NCI-H2029 treated with DMSO at 0.1 percent for 48 hours (cell line): ENCODE data around the gene LGALS14.
"Not testable (repeated sequence)": the region's sequence is repeated elsewhere in the genome, so short reads cannot be mapped to it uniquely, and the experiment has no call there.

Experiments used
- DNase-seq: peaks from one replicate; lab custom pipeline; 2025; lab: John Stamatoyannopoulos, UW

LGALS14 gene

DNA sequence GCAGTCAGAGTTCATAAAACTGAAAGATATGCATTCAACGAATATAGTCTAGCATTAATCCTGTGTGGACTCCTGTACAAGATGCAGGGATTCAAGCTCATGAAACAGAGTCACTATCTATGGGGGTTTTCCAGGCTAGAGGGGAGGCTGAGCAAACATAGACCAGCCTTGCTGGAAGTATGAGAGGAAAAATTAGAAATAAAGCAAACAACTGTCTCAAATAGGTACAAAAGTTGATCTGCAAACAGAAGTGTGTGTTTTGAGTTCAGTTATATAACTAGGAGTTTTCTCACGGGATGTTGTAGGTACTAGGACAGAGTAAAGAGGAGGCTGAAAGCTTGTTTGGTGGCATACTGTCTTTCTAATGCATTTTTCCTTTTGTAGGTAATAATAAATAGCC lies 8.5 kb upstream of the LGALS14 start:
- DNase-seq = no peak

DNA sequence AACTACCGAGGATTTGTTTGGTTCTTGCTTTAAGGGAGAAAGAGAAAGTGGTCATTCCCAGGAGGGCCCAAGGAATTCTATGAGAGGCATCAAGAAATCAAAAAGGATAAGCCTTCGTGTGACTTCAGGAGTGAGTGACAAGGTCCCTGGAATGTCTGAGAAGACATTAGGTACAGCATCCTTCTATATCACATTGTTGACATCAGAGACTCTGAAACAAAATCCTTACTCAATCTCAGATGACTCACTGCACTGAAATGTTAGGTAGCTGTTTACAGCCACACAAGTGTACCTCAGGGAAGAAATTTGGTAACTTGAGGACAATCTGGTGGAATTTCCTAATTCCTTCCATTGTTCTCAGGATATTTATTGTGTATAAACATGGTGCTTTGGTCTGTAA lies 7.9 kb upstream of the LGALS14 start:
- DNase-seq = no peak

DNA sequence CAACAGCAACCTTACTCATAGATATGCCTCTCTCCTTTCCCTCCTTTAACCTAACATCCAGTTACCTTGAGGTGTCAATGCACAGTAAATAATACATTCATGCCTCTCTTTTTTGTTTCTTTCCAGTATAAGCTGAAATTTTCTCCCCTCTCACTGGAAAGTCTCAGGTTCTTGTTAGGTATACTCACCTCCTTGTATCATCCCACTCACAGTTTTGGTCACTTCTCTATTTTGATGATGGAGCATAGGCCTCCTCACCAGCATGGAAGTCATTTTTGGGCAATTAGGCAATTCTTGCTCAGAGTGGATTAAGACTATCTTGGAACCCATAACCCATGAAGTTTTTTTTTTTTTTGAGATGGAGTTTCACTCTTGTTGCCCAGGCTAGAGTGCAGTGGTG lies 5.7 kb upstream of the LGALS14 start:
- no peak for DNase-seq

DNA sequence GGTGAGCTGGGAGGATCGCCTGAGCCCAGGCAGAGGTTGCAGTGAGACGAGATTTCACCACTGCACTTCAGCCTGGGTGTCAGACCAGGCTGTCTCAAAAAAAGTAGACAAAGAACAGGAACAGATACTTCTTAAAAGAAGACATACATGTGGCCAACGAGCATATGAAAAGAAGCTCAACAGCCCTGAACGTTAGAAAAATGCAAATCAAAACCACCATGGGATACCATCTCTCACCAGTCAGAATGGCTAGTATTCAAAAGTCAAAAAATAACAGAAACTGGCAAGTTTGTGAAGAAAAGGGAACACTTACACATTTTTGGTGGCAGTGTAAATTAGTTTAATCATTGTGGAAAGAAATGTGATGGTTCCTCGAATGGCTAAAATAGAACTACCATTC lies 3.0 kb upstream of the LGALS14 start:
- no peak for DNase-seq

DNA sequence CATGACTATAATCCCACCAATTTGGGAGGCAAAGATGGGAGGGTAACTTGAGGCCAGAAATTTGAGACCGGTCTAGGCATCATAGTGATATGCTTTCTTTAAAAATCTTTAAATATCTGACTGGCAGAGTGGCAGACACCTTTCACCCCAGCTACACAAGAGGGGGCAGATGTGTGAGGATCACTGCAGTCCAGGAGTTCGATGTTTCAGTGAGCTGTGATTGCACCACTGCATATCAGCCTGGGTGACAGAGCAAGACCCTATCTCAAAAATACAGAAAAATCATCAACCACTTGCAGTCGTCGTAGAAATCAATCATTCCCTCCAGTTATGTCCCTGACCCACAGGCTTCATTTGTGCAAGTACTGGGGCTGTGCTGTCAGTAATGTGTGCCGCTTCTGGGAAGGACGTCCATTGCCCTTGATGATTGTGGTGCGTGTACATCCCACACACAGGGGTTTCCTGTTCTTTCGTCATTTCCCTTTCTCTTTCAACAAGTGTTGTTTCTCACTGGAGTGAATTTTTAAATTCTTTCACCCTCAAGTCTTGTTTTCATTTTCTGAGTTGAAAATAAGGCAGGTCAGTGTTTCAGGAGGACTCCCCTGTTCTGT lies 1.4 kb downstream of the LGALS14 start:
- DNase-seq = no peak

DNA sequence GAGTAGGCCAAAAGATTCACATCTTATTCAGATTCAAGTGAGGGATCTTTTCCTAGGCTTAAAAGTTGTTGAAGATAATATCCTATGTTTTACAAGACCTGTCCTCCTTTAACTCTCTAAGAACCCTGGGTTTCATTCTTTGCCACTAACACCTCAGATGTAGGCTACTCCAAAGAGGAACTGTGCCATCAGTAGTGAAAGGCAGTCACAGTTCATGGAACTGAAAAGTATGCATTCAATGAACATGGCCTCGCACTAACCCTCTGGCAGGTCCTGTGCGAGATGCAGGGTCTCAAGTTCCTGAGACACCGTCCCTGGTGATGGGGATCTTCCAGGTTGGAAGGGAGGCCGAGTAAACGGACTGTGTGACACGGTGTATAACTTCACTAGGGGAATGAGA lies 4.3 kb downstream of the LGALS14 start:
- no peak for DNase-seq

DNA sequence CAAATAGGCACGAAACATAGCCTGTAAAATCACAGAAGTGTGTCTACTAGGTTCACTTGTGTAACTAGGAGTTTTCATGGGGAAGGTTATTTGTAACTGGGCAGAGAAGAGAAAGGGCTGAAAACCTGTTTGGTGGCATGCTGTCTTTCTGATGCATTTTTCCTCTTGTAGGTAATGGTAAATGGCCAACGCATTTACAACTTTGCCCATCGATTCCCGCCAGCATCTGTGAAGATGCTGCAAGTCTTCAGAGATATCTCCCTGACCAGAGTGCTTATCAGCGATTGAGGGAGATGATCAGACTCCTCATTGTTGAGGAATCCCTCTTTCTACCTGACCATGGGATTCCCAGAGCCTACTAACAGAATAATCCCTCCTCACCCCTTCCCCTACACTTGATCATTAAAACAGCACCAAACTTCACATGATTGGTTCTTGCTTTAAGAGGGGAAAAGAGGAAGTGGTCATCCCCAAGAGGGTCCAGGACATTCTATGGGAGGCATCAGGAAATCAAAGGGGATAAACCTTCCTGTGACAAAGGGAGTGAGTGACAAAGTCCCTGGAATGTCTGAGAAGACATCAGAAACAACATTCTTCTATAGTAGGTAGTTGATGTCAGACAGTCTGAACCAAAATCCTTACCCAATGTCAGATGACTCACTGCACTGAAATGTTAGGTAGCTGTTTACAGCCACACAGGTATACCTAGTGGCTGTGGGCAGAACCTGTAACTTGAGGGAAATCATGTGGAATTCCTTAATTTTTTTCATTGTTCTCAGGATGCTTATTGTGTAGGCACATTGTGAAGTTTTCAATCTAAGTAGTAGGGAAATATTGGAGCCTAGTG lies 5.0 kb downstream of the LGALS14 start:
- no peak for DNase-seq

DNA sequence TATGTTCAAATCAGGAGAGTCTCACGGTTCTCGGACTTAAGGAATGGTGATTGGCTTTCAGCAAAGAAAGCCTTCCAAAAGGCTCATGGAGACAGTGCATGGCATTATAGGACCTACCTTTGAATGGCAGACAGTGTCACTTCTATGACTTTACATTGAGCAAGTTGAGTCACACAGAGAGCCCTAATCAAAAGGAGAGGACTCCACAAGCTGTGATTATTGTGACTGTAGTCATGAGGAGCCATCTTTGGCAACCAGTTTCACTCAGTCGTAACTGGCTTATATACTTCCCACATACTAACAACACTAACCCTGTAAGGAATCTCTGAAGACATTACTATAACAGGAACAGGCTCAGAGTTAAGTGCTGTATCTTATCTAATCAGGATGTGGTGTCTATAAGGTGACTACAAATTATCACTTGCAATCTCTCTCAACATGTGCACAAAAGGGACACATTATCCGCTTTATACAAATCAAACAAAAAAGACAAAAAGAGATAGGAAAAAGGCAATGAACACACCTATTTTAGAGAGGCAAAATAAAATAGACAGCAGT lies 6.1 kb downstream of the LGALS14 start:
- DNase-seq = no peak

DNA sequence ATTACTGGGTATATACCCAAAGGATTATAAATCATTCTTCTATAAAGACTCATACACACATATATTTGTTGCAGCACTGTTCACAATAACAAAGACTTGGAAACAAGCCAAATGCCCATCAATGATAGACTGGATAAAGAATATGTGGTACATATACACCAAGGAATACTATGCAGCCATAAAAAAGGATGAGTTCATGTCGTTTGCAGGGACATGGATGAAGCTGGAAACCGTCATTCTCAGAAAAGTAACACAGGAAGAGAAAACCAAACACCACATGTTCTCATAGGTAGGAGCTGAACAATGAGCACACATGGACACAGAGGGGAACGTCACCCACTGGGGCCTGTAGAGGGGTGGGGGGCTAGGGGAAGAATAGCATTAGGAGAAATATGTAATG lies 15.9 kb downstream of the LGALS14 start:
- not testable (repeated sequence) for DNase-seq

DNA sequence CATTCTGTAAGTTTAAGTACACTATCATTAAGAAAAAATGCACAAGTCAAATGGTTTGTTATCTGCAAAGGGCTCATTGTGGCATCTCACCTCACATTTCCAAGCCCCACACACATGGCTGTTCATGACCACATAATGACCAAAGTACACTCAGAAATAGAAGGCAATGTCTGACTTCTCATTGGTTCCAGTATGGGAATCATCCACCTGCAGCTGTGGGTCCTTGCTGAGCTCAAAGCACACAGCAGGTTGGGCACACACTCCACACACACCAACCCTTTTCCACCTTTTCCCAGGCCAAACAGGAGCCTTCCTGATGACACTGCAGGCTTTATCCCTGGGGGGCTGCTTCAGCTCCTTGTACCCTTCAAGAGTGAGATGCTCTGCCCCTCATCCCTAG lies 21.7 kb downstream of the LGALS14 start:
- no peak for DNase-seq

DNA sequence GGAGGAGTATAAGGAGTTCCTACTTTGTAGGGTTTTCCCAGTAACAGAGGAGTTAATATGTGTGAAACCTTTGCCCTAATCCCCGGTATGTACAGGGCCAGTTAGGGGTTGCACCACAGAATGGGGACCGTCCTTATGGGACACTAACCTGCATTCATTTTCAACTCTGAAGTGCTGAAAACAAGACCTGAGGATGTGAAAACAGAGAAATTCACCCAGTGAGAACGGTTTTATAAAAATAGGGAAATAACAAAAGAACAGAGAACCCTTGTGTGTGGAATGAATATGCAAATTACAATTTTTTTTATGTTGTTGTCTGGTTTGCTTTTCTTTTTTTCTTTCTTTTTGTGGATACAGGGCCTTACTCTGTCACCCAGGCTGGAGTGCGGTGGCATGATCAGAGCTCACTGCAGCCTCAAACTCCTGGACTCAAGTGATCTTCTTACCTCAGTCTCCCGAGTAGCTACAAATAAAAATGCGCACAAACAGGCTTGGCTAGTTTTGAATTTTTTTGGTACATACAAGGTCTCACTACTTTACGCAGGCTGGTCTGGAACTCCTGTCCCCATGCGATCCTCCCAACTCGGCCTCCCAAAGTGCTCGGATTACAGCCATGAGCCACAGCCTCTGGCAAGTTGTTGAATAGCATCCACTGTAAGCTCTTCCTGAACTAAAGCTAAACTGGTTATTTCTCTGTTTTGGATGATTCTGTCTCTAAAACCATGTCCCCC lies 23.0 kb downstream of the LGALS14 start:
- DNase-seq = no peak

DNA sequence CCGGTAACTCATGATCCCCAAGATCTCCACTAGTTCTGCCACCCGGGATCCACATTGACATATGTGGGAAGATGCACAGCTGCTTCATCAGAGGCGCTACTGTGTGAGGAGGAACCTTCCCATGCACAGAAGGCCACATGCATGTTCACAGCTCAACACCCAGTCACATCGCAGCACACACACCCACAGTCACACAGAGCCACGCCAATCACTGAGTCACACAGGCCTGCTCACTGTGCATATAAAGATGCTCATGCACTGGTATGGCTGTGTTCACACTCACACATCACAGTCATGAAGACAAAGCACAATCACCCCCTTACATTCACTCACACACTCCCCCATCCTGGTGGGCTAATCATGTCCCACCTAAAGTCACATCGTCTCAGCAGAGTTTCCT lies 23.8 kb downstream of the LGALS14 start:
- no peak for DNase-seq

DNA sequence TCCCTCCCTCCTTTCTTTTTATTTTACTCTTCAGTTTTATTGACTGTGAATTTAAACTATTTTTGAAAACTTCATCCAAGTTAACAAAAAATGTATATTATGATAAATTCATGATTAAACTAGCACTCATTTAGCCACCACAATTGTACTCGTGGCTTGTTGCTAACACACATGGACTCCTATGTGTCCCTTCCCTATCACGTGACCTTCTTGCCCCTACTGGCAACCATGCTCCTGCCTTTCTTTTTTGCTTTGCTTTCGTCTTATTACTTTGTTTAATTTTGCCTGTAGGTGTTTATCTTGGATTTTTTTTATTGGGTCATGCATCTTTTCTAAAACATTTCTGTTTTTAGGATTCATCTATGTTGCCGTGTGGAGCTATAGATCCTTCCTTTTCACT lies 25.3 kb downstream of the LGALS14 start:
- DNase-seq = no peak

DNA sequence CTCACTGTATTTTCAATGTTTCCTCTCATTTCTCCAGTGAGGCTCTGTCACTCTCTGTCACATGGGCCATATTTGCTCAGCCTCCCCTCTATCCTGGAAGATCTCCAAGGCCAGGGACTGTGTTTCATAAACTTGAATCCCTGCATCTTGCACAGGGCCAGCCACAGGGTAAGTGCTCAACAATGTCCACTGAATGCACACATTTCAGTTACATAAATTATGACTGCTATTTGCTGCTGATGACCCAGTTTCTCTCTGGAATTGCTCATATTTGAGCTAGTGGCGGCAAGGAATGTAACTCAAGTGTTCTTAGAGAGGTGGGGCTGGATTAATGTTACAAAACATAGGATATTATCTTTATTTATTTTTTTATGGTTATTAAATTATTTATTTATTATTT lies 27.4 kb downstream of the LGALS14 start:
- no peak for DNase-seq

DNA sequence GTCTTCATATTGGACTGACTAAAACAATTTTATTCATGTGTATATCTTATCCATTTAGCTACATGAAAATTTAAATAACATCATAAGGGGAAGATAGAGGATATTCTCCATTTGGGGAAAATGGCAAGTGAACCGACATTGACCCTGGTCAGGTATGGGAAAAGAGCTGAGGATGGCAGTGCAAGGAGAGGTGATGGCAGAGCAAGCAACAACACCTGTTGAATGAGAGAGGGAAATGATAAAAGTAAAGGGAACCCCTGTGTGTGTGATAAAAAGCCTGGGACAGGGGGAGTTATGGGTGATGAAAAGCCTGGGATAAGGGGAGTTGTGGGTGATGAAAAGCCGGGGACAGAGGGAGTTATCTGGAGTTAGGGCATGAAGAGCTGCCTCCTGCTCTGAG lies 29.6 kb downstream of the LGALS14 start:
- DNase-seq = no peak

DNA sequence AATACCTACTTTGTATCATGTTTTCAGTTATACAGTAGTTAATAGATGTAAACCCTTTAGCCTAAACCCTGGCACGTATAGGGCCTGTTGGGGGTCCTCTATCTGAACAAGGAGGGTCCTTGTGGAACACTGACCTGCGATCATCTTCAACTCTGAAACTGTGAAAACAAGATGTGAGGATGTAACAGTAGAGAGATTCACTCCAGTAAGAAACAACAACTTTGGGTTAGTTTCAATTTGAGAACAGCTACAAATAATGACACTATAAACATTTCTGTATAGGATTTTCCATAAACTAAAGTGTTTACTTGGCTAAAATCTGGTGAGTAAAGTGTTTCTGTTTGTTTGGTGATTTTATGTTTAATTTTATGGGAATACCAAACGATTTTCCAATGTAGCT lies 31.4 kb downstream of the LGALS14 start:
- no peak for DNase-seq

DNA sequence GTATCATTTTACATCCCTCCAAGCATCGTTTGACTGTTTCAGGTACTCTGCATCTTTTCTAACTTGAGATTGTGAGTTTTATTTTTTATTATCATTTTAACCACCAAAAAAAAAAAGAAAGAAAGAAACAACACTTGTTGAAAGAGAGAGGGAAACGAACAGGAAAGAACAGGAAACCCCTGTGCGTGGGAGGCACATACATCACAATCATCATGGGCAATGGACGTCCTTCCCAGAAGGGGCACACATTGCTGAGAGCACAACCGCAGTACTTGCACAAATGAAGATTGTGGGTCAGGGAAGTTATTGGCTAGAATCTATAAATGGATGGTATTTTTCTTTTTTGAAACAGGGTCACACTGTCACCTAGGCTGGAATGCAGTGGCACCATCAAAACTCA lies 31.8 kb downstream of the LGALS14 start:
- no peak for DNase-seq

DNA sequence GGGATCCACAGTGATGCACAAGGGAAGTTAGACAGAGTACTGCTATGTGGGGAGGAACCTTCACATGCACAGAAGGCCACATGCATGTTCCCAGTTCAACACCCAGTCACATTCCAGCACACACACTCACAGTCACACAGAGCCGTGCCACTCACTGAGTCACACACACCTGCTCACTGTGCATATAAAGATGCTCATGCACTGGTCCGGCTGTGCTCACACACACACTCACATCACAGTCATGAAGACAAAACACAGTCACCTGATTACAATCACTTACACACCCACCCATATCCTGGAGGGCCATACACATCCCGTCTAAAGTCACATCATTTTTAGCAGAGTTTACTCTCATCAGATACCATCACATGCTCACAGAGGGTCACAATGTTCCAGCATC lies 33.1 kb downstream of the LGALS14 start:
- no peak for DNase-seq

DNA sequence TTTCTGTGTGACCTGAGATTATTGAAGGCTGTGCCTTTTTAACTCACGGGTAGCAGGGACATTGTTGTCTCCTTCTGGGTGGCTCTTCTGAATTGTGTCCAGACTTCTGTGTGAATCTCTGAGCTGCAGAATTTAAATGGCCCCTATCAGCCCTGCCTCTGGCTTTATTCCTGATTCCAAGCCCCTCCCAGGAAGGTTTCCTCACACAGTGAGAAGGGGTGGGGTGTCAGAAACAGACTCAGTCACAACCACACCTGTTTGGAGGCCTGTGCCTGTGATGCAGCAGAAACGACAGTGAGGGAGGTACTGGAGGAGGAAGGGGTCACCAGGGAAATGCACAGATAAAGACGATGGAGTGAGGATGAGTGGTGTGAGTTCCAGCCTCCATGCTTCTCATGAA lies 33.6 kb downstream of the LGALS14 start, which contains the start of gene CLC:
Gene CLC, minus strand, starts transcription at position 139 of the 400 bp plus-strand sequence. Its CDS starts 77 bp downstream, at position 62.
- DNase-seq = no peak

DNA sequence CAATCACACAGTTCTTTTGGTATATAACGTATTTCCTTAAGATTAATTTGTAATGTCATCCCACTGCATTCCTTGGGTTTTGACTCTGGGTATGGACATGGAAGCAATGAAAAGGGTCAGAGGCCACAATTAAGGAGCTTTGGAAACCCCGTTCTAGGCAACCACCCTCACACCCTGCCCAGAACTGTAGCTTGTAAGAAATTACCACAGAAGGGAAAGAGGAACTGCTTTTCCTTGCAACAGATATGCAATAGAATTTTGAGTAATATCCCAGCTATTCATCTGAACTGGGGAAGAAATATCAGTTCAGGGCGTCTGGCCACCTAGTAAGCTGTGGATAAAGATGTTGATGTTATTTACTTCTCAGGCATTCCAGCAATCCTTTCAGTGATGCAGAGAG lies 34.5 kb downstream of the LGALS14 start:
- no peak for DNase-seq

DNA sequence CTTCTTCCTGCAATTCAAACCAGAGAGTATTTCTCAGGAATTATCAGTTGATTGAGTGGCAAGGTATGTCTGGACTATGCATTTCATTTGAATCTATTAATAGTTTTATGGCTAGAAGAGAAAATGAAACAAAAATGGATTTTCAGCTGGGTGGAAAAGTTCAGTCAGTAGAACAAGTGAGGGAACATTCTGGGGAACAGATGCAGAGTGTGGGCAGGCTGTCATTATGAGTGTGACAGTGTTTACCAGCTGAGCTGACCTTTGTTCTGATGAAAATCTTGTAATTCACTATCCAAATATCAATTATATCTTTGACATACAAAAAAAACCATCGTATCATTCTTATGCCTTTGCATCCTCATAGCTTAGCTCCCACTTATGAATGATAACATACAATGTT lies 36.1 kb downstream of the LGALS14 start:
- DNase-seq = no peak

DNA sequence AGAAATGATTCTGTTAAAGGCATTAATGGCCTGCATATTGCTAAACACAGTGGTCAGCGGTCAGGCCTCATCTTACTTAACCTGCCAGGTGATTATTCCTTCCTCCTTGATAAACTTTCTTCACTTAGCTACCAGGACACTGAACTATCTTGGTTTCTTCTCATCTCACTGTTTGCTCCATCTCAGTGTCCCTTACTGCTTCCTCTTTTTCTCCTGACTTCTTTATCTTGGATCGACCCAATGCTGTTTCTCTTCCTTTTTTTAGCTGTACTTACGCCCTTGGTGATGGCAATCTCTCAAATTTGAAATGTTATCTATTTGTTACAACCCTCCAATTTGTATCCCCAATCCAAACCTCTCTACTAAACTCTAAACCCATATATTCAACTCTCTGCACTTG lies 41.4 kb downstream of the LGALS14 start:
- DNase-seq = no peak
